Activated CD4-positive, alpha-beta T cell treated with anti-CD3 and anti-CD28 coated beads for 24 hours (primary cell): Measurements from ENCODE around the gene CAND2.
"Not testable (repeated sequence)": the region's sequence is repeated elsewhere in the genome, so short reads cannot be mapped to it uniquely, and the experiment has no call there.

ENCODE experiments used
- DNase-seq, 2 donors: peaks; one replicate each; pipeline ENCODE4 v3.0.0-alpha.2; 2020; ENCODE audit warnings: low read depth in 2 of 2

CAND2 gene

DNA sequence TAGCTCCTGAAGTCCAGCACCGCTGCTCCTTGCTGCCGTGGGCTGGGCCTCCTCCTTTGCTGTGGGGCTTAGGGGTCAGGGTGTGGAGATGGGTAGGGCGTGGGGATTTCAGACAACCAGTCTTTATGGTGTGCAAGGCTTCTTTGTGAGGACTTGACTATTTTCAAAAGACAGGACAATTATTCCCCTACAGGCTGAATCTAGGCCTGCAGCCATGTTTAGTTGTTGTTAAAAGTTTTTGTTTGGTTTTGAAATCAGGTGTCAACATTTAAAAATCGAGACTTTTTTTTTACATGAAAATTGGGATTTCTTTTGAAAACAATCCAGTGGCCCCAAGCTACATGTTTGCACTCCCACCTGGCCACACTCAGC lies 34.3 kb downstream of the CAND2 start:
- DNase-seq, result no peak

DNA sequence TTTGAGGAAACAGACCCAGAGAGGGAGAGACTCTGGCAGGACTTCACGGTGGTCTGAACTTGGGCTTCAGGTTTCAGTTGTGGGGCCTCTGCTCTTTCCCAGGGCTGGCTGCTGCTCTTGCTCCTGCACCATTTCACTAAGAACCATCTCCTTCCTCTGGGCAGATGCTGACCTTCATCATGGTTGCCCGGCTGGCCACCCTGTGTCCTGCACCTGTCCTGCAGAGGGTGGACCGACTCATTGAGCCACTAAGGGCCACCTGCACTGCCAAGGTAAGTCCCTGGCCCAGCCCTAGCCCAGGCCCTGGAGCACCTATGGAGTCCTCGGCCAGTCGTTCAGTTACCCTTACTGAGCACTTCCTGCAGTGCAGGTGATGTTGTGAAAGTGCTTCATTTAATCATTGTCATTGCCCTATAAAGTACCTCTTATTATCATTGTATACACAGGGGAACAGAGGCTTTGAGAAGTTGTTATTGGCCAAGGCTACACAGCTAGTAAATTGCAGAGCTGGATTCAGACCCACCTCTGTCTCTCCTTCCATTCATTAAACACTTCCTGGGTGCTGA lies 34.9 kb downstream of the CAND2 start:
- no peak for DNase-seq

DNA sequence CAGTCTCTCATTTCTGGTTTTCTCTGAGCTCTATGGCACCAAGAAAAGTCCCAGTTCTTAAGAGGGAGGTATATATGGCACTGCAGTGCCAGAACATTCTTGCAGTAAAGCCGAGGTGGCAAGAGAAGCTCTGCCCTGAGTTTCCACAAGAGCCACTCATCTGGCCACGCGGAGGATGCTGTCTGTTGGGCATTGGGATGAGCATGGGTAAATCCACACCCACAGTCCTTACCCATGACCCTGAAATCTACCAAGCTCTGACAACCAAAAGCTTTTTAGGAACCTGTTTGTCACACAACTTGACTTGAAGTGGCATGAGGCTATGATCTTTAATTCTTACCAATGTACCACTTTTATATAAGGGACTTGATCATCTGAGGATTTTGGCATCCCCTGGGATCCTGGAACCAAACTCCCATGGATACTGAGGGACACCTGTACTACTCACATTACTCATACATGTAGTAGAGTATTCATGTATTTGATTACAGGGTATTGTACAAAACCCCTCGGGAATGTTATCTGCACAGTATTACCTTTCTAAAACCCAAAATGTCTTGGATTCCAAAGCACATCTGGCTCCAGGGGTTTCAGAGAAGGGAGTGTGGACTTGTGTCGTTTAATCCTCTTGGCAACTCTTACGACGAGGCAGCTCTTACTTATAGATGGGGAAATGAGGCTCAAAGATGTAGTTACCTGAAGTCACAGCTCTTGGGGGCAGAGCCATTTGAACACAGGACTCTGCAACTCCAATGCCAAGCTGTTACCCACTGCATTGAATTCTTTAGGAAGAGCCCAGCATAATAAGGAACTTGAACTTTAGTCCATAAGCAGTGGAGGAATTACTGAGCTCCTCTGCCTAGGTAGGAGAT lies 36.1 kb downstream of the CAND2 start:
- DNase-seq, result no peak

DNA sequence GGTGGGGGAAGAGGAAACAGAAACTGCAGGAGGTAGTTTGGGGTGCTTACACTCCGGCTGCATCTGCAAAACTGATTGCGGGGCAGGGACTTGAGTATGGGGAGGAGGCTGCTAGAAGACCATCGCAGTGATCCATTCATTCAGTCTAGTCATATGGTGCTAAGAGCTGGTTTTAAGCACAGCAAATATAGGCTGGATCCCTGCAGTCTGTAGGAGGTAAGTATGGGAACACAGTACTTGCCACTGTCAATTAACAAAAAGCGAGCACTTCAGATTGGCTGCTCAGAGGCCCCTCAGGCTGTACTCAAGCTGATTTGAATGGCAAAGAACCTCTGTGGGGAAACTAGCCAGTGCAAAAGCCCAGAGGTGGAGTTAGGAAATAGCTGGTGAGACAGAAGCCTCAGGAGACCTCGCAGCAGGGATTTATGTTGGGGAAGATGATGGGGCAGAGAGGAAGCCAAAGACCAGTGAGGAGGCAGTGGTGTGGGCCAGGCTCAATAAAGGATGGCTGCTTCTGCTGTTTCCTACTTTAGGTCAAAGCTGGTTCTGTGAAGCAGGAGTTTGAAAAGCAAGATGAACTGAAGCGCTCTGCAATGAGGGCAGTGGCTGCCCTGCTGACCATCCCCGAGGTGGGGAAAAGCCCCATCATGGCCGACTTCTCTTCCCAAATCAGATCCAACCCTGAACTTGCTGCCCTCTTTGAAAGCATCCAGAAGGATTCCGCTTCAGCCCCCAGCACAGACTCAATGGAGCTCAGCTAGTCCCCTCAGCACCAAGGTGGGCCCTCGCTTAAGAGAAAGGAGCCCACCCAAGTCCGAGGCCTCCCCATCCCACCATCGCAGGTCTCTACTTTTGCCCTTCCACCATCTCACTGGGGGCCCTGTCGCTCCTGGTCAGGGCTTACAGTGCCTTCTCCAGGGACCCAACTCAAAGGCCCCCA lies 37.0 kb downstream of the CAND2 start:
- DNase-seq, result no peak

DNA sequence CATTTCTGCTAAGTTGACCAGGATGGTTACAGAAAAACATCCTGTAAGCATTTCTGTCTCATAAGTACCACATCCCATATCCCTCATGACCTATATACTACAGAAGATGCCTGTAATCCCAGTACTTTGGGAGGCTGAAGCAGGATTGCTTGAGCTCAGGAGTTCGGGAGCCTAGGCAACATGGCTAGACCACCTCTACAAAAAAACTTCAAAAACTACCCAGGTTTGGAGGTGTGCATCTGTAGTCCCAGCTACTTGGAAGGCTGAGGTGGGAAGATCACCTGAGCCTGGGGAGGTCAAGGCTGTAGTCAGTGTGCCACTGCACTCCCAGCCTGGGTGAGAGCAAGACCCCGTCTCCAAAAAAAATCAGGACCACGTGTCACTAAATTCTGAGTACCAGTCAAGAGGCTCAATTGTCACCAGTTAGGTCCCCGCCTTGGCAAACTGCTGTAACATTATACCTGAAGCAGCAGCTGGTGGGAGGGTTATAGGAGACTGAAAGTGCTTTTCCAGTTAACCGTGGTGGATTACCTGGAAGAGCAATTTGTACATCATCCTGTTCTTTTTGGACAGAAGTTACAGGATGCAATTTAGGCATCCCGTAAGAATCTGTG lies 38.7 kb downstream of the CAND2 start:
- DNase-seq, result no peak

DNA sequence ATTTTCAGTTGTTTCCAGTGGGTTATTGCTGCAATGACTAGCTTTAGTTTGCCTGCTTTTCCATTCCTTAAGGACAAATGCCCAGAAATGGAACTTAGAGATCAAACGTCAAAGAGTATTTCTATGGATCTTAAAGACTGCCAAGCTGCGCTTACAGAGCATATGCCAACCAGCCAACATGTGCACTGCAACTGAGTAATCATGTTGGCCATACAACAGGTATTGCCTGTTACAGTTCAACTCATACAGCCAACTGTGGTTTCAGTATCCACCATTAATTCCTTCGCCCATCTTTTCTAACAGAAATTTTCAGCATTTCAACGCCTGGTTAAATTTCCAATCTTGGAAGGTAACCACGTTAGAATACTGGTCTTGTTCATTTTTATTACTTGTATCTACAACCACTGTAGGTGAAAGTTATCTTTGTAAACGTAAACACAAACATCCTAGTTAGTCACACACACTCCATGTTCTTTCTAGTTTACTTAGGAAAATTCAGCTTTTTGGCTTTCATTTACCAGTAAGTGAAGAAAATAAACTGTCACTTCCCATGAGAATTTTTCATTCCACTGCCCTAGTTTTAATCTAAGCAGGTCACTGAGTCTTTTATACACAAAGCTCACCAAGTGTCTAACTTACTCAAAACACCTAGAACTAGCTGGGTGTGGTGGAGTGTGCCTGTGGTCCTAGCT lies 41.0 kb downstream of the CAND2 start:
- no peak for DNase-seq

DNA sequence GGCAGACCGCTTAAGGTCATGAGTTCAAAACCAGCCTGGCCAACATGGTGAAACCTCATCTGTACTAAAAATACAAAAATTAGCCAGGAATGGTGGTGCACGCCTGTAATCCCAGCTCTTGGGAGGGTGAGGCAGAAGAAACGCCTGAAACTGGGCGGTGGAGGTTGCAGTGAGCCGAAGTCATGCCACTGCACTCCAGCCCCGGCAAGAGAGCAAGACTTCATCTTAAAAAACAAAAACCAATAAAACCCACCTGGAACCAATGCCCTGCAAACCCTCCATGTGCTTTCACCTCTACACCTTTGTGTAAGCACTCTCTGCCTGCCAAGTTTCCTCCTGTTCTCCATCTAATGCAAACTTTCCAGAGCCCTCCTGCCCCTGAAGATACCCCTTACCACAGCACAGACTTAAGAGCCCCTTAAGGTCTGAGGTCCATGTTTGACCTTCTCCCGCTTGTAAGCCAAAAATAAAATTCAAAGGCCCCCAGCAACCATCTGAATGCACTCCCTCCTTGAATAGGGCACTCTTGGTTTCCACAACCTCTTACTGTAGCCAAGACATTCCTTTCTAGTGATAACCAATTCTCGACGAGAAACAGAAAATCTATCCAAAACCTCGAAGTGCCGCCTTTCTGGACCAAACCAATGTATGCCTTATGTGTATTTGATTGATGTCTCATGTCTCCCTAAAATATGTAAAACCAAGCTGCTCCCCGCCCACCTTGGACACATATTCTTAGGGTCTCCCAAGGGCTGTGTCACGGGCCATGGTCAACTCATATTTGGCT lies 41.9 kb downstream of the CAND2 start:
- DNase-seq, result no peak

DNA sequence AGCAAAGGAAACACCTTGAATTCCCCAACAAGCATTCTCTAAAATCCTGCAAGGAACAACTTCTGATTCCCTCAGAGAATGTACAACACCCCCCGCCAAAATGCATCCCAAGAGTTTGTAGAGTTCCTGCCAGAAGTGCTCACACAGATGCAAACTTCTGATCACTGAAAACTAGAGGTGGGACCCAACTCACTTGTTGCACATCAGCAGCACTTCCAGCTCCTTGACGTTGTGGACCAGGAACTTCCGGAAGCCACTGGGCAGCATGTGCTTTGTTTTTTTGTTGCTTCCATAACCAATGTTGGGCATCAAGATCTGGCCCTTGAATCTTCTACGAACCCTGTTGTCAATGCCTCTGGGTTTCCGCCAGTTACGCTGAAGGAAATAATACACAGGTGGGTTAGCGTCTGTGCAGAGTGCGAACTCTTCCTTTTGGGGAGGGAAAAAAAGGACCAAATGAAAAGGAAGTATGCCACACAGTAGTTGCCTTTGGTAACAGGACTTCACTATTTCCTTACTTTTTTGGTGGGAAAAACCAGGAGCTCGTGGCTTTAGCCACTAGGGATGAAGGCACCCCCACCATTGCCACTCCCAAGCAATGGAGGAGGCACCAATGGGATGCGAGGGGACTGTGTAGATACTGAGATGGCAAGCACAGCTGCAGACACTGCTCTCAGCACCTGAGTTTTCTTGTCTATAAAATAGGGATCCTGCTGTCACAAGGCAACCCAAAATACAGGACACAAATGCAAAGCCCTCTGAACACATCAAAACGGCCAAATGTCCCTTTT lies 42.9 kb downstream of the CAND2 start:
- no peak for DNase-seq

DNA sequence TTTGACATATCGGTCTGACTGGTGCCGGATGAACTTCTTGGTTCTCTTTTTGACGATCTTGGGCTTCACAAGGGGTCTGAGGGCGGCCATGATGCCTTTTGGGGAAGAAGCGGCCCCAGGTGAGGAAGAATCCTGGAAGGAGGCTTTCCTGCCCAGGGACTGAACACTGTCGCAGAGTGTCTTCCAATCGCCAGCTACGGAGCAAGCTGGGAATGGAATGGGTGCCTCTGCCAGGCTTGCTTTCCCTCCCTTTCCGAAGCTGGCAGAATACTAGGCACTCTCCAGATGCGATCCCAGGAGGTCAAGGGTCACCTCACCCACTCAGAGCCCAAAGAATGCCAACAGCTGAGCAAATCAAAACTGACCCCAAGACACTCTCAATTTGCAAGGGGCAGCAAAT lies 43.7 kb downstream of the CAND2 start:
- DNase-seq, result not testable (repeated sequence)

DNA sequence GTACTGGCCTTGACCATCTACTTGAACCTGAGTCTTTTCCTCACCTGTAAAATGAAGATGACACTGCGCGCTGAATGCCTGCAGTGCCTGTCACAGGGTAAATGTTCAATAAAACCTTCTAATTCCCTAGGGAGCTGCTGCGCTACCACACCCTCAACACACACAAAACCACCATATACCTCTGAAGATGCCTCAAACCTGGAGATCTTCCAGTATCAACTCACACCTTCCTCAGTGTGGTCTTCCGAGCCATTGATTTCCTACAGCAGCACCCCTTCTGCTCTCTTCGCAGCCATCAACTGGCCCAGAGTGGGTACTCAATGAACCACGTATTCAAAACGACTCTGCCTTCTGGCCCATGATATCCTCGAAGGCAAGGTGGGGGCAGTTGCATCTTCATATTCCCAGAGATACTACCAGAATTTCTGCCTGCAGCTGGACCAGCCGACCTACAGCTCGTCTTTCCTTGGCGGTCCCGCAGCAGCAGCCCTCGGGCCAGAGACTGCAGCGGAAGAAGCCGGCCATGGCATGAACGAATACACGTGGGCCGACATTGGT lies 44.2 kb downstream of the CAND2 start:
- no peak for DNase-seq

DNA sequence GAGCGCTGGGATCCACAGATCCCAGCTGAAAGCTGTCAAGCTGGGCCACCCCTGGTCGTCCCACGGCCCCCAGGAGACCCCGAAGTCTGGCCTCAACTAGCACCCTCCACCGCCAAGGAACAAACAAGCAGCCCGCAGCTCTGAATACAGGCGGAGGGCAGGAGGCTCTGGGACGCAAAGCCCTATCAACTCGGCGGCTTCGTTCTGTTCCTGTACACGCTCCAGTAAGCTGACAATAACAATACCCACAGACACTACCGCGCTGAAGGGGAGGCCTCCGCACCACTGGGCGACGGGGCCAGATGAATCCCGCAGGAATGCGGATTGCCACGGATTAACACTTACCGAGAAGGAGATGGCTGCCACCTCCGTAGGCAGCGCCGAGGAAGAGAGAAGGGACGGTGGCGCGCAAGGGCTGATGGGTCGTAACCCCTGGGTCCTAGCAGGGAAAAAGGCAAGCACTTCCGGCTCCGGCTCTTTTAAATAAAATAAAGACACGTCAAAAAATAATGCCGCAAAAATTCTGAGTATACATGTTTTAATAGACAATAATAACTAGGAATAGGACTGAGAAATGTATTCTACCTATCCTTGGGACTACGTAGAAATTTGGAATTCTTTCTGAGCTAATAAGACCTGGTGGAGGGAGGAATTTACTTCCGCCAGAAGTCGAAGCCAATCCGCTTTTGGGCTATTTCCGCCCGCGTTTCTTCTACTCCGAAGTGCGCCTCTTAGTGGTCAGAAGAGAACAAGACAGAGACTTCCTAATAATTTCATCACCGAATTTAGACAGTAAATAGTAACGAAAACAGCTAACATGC lies 44.9 kb downstream of the CAND2 start, which contains the start of gene RPL32:
Gene RPL32 (minus strand): TSS at position 417 of the 821 bp plus-strand sequence. CDS start 1,328 bp downstream, outside the sequence.
- peak; percentile 69 to 71 for DNase-seq

DNA sequence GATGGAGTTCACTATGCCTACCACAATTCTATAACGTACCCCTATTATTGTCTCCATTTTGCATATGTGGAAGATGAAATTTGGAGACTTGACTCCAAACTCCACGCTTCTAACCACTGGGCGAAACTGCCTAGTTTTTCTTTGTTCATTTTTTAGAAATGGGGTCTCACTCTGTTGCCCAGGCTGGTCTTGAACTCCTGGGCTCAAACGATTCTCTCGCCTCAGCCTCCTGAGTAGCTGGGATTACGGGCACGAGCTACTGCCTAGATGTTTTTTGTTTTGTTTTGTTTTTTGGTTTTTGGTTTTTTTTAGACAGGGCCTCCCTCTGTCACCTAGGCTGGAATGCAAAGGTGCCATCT lies 45.5 kb downstream of the CAND2 start:
- DNase-seq, result no peak

DNA sequence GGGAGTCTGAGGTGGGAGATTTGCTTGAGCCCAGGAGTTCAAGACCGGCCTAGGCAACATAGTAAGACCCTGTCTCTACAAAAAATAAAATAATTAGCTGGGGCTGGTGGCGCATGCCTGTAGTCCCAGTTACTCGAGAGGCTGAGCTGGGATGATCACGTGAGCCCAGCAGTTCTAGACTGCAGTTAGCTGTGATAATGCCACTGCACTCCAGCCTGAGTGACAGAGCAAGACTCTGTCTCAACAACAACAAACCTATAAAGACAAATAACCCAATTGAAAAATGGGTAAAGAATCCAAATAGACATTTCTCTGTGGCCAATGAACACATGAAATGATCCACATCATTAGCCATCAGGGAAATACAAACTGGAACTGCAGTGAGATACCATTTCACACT lies 46.0 kb downstream of the CAND2 start:
- DNase-seq, result no peak

DNA sequence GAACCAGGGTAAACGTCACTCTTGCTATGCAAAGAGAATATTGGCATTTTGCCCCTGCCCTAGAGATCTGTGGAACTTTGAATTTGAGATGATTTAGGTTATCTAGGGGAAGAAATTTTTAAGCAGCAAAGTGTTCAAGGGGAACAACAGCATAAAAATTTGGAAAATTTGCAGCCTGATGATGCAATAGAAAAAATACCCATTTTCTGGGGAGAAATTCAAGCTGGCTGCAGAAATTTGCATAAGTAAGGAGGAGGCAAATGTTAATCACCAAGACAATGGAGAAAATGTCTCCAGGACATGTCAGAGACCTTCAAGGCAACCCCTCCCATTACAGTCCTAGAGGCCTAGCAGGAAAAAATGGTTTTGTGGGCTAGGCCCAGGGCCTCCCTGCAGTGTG lies 49.3 kb downstream of the CAND2 start:
- no peak for DNase-seq

DNA sequence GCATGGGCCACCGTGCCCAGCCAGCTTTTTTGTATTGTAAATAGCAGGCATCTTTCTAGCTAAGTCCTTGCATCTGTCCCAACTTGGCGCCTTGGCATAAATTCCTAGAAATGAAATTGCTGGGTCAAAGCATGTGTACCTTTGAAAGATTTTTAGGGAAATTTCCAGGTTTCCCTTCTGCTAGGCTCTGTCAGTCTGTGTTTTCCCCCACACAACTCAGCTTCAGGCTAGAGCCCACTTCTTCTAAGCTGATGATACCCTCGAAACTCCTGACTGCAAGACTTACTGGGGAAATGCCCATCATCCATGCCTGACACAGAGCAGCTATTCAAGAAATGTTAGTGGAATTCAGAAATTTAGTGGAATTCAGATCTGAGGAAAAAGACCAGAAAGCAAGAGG lies 55.7 kb downstream of the CAND2 start:
- no peak for DNase-seq

DNA sequence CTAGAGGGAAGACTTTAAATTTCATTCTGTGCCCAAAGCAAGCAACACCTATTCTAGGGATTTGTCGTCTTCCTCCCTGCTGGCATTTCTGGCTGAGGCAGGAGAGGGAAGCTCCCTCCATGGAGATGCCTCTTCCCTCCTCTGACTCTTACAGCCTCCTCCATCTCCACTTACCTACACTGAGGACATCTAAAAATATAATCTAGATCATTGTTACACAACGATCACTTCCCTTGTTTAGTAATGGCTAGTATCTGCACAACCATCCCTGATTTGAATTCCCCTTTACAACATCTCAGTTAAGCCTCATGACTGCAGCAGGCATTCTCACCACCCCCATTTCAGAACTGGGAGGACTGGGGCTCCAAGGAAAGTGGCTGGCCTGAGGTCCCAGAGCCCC lies 57.4 kb downstream of the CAND2 start:
- DNase-seq, result not testable (repeated sequence)

DNA sequence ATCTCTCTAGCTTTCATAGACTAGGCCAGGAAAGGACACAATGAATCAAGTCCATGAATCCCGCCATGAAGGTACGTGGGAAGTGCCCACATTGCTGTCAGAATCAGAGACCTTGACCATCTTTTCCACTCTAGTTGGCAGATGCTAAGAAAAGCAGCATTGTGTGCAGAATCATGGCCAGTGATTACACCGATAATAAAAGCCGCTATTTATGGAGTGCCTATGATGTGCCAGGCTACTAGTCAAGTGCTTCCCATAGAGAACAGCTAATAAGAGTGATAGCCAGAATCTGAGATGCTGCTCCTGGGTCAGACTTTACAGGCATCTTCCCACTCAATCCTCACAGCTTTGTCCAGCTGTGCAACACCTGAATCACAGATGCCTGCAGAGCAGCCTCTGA lies 58.1 kb downstream of the CAND2 start:
- DNase-seq, result no peak

DNA sequence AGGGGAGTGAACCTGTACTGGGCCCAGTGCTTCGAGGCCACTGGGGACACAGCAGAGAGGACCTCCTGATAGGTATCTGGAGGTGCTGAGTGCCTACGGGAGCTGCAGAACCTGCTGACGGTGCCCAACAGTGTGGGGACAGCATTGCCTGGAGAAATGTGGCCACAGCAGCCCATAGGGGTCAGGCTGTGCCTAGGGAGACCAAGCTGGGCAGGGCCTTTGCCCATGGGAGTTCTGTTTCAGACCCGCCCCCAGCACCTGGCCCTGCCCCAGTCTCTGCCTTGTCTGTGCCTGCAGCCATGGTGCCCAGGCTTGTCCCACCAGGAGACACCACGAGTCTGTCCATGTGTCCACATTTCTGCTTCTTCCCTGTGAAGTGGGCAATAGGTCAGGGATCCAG lies 60.1 kb downstream of the CAND2 start:
- DNase-seq, result no peak

DNA sequence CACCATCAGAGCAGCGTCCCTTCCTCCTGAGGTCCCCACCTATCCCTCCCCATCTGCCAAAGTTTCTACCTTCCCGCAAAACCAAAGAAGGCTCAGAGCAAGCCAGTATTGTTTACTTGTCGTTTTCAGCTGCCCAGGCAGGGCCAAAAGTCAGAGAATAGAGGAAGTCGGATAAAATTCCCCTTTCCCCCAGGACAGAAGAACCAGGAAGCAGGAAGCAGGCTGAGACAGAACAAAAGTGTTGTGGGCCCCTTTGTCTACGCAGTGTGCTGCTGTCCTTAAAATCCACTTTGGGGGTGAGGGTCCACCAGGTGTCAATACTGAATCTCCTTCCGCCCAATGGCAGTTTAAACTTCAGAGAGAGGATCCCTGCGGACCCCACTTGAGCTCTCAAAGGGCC lies 63.4 kb downstream of the CAND2 start:
- DNase-seq, result no peak
